Muscle of leg (tissue), 11 donors: ENCODE data around the gene BDH1. TPM values are rescaled to one million over a fixed set of nuclear protein-coding genes. Genes with fewer than 3 reads are reported as not detected.

Experiments
- DNase-seq: peaks from one replicate; pipeline ENCODE4 v3.0.0; 2013
- H3K27ac ChIP-seq: one replicate; pipeline ENCODE4 v1.5.1; 2013; ENCODE audit warnings: mild to moderate bottlenecking, low read length, control low read depth
- H3K27me3 ChIP-seq: one replicate; pipeline ENCODE4 v1.6.1; 2013; ENCODE audit warnings: low read length; ENCODE audit not compliant: control insufficient read depth, insufficient read depth
- H3K36me3 ChIP-seq: one replicate; pipeline ENCODE4 v1.6.1; 2013; ENCODE audit warnings: low read length; ENCODE audit not compliant: control insufficient read depth, insufficient read depth
- H3K4me1 ChIP-seq: one replicate; pipeline ENCODE4 v1.6.1; 2013; ENCODE audit warnings: low read length; ENCODE audit not compliant: control insufficient read depth, insufficient read depth
- H3K4me3 ChIP-seq: one replicate; pipeline ENCODE4 v1.5.1; 2013; ENCODE audit warnings: low read length, control low read depth
- H3K9me3 ChIP-seq: replicated peaks from 2 replicates; pipeline ENCODE4 v1.6.1; 2013; ENCODE audit warnings: low read depth, low read length; ENCODE audit not compliant: control insufficient read depth
- WGBS: methylation state at CpG from one replicate; pipeline ENCODE4 v1.1.5; 2013; ENCODE audit warnings: missing lambda C conversion rate; ENCODE audit not compliant: insufficient coverage; 5-methylcytosine and 5-hydroxymethylcytosine counted together
- polyA plus RNA-seq, 8 donors: library from polyadenylated mRNA; unstranded; fragments of 120-200 nt; gene quantifications; one replicate each; pipeline versions ENCODE4 v1.2.1 to v1.2.3, GENCODE V29; 2013; ENCODE audit warnings: inconsistent platforms in 1 of 8, low replicate concordance in 1 of 8; ENCODE audit not compliant: insufficient read length in 8 of 8, insufficient read depth in 1 of 8
- total RNA-seq: library from RNA; stranded (reverse); fragments of 120-200 nt; gene quantifications from one replicate; pipeline ENCODE4 v1.2.4, GENCODE V29; 2013

Gene BDH1
- total and polyA plus RNA-seq, 9 donors, result 3.2 to 7.4 (median 3.9) TPM

DNA sequence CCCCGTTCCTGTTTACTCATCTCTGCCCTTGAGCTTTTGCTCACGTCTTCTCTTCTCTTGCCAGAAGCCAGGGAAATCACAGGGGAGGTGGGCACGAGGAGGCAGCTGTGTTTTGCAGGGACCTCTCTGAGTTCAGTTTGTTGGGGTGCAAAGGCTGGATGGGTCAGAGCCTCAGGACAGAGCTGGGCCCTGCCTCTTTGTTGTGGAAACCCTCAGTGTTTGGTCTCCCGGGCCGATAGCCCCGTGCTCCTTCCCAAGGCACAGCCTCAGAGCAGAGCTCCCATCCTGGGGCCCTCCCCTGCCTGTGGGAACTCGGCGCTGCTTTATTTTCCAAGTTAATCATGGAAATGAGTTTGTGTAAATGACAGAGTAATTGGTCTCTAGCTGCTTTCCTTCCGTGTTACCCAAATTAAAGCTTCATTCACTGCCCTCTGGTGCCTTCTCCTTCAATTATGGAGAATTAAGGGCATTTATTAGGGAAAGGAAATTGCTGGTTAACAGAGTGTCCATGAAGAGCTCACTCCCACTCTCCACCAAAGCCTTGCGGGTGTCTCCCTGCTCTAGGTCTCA, 40.9 kb downstream of the BDH1 start:
- WGBS, result 52% methylated on average over 5 of the region's 10 CpGs
- peaks cover 2% of the 10 kb centered on the region for H3K36me3 ChIP-seq
- no peaks in the 10 kb centered on the region for H3K27me3 ChIP-seq
- H3K9me3 ChIP-seq, result no peaks in the 10 kb centered on the region
- no peak for DNase-seq
- peaks cover 9% of the 10 kb centered on the region for H3K4me1 ChIP-seq
- no peak overlapping the region for H3K27ac ChIP-seq
- H3K4me3 ChIP-seq, result no peak overlapping the region

DNA sequence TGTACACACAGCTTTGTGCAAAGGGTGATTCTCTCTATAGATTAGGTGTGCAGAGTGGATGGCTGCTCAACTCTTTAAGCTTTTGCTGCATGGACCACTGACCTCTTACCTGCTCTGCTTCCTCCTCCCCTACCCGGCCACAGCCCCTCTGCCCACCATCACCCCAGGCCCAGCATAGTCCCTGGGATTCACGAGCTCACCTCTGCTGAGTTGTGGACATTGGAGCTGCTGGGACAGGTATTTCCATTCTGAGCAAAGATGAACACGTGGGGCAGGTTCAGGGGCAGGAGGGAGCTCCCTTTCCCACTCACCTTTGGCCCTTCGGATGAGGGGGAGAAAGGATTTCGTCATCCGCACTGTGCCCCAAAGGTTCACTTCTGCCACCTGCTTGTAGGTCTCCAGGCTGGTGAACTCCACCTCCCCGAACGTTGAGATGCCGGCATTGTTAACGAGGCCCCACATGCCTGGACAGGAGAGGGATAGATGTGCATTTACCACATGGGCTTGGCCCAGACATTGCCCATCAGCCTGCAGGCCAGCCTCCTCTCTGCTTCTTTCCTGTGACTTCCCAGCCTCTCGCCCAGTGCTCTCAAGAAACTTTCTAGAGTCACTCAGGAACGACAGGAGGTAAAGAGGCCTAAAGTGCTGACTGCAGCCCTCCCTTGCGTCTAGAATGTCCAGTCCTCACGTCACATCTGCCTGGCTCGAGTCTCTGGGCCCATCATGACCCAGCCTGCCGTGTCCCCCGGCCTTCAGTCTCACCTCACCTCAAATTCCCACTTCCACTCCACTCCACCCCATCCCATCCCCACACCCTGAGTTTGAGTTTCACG, 41.6 kb downstream of the BDH1 start:
- H3K27ac ChIP-seq, result no peak overlapping the region
- H3K4me1 ChIP-seq, result peaks cover 16% of the 10 kb centered on the region
- 72% methylated on average over 11 of the region's 18 CpGs for WGBS
- peaks cover 2% of the 10 kb centered on the region for H3K36me3 ChIP-seq
- no peak for DNase-seq
- no peak overlapping the region for H3K4me3 ChIP-seq
- H3K27me3 ChIP-seq, result no peaks in the 10 kb centered on the region
- no peaks in the 10 kb centered on the region for H3K9me3 ChIP-seq

DNA sequence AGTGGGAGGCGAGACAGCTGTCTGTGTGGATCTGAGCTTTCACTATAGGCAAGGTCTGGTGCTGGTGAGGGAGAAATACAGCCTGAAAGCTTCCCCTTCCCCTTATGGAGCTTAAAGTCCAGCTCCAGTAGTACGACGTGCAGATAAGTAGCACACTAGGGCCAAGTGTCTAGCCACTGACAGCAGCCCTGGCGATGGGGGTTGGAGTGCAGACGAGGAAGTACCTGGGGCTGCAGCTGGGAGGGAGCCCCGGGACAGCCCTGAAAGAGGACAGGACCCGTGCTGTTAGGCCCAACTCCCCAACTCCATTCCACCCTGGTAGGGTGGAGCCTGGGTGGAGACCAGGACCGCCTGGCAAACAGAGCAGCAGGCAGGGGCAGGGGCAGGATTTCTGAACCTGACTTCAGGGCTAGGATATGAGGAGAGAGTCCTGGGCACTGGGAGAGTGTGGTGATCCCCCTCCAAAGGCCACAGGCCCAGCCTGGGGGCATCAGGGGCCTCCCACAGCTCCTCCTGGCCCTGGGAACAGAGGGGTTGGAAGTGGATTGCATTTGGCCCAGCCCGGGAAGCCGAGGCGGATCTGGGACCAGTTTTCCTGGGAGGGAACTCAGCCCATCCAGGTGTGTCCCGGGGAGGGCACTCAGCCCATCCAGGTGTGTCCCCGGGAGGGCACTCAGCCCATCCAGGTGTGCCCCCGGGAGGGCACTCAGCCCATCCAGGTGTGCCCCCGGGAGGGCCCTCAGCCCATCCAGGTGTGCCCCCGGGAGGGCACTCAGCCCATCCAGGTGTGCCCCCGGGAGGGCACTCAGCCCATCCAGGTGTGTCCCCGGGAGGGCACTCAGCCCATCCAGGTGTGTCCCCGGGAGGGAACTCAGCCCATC, 42.8 kb downstream of the BDH1 start:
- no peak overlapping the region for H3K4me3 ChIP-seq
- 83% methylated on average over 6 of the region's 19 CpGs for WGBS
- no peak for DNase-seq

DNA sequence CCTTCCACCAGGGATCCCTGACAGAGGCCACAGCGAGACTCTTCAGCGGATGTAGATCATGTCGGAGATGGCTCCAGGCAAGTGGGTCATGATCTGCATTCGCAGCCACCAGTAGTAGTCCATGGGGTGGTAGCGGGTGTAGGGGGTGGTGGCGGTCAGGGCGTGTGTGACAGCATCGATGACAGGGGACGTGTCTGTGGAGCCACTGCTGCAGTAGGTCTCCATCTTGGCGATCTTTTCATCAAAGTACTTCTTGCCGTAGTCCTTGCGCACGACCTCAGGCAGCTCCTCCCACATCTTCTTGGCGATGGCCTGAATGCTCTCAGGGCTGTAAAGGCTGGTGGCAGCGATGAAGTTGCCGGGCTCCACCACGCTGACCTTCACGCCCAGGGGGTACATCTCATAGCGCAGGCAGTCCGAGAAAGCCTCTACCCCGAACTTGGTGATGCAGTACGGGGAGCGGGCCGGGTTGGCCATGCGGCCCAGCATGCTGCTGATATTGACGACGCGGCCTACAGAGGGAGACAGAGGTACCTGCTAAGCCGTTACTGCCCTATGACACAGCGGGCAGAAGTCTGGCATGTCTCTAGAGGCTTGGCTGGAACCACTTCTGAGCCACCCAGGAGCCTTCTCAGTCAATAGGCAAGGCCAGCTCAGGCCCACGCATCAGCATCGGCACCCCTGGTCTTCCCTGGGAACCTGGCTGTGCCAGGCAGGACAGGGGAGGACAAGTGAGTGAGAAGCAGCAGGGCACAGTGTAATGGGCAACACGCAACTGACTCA, 43.7 kb downstream of the BDH1 start:
- no peak overlapping the region for H3K4me3 ChIP-seq
- H3K36me3 ChIP-seq, result peaks cover 2% of the 10 kb centered on the region
- H3K4me1 ChIP-seq, result peaks cover 26% of the 10 kb centered on the region
- peaks cover 4% of the 10 kb centered on the region for H3K27me3 ChIP-seq
- WGBS, result 94% methylated on average over 33 of the region's 33 CpGs
- DNase-seq, result no peak
- H3K9me3 ChIP-seq, result no peaks in the 10 kb centered on the region
- H3K27ac ChIP-seq, result no peak overlapping the region

More for the DNA sequence above, 42.8 kb downstream of the BDH1 start:
- Histone ChIP-seq H3K4me1 (peaks cover 25% of the 10 kb centered on the region), H3K27me3 (no peaks in the 10 kb centered on the region), H3K27ac (no peak overlapping the region), H3K36me3 (peaks cover 2% of the 10 kb centered on the region), H3K9me3 (no peaks in the 10 kb centered on the region)

- WGBS, result 93% methylated on average over 3 of the region's 6 CpGs
- DNase-seq, result no peak
- Histone ChIP-seq H3K27ac (no peak overlapping the region), H3K4me1 (peaks cover 24% of the 10 kb centered on the region), H3K36me3 (peaks cover 2% of the 10 kb centered on the region), H3K27me3 (peaks cover 4% of the 10 kb centered on the region), H3K4me3 (no peak overlapping the region), H3K9me3 (no peaks in the 10 kb centered on the region)
These were observed 44.6 kb downstream of the BDH1 start for GRCh38 chr3:197511130-197511529.

- Histone ChIP-seq H3K27me3 (peaks cover 4% of the 10 kb centered on the region), H3K27ac (no peak overlapping the region), H3K4me3 (no peak overlapping the region), H3K9me3 (no peaks in the 10 kb centered on the region), H3K36me3 (peaks cover 2% of the 10 kb centered on the region), H3K4me1 (peaks cover 24% of the 10 kb centered on the region)
- WGBS, result no CpG with 5 or more reads among the region's 6 CpGs
- no peak for DNase-seq
These were observed 45.1 kb downstream of the BDH1 start for GRCh38 chr3:197510642-197511018.

DNA sequence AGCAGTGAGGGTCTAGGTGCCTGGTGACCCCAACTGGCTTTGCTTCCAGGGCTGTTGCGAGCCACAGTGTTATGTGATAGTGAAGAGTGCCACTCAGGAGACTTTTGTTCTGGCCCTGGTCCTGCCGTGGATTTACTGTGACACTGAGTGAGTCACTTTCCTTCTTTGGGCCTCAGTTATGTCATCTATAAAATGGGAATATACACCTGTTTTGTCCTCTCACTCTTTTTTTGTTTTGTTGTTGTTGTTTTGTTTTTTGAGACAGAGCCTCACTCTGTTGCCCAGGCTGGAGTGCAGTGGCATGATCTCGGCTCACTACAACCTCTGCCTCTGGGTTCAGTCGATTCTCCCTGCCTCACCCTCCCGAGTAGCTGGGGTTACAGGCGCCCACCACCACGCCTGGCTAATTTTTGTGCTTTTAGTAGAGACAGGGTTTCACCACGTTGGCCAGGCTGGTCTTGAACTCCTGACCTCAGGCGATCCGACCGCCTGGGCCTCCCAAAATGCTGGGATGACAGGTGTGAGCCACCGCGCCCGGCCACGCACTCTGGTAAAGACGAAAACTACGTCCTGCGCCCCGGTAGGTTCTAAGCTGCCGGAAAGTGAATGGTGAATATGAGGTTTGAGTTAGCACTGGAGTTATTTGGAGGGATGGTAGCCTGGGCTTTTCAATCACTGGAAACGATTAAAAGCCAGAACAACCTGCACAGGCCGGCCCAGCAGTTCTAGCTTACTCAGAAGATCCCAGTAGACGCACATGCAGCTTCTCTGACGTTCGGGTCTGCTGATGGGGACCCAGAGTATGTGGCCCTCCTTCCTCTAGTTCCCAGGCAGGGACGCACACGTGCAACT, 46.6 kb downstream of the BDH1 start:
- peaks cover 4% of the 10 kb centered on the region for H3K27me3 ChIP-seq
- peaks cover 2% of the 10 kb centered on the region for H3K36me3 ChIP-seq
- no peaks in the 10 kb centered on the region for H3K9me3 ChIP-seq
- DNase-seq, result no peak
- peak overlapping the region; percentile 82 for H3K27ac ChIP-seq
- WGBS, result 77% methylated on average over 25 of the region's 27 CpGs
- peaks cover 38% of the 10 kb centered on the region for H3K4me1 ChIP-seq
- H3K4me3 ChIP-seq, result peak overlapping the region; percentile 60

GRCh38 chr3:197508461-197508860, 47.3 kb downstream of the BDH1 start:
- Histone ChIP-seq H3K27me3 (peaks cover 4% of the 10 kb centered on the region), H3K27ac (no peak overlapping the region), H3K36me3 (peaks cover 2% of the 10 kb centered on the region), H3K4me3 (no peak overlapping the region), H3K4me1 (peaks cover 42% of the 10 kb centered on the region), H3K9me3 (no peaks in the 10 kb centered on the region)
- DNase-seq, result no peak
- 88% methylated on average over 3 of the region's 6 CpGs for WGBS

DNA sequence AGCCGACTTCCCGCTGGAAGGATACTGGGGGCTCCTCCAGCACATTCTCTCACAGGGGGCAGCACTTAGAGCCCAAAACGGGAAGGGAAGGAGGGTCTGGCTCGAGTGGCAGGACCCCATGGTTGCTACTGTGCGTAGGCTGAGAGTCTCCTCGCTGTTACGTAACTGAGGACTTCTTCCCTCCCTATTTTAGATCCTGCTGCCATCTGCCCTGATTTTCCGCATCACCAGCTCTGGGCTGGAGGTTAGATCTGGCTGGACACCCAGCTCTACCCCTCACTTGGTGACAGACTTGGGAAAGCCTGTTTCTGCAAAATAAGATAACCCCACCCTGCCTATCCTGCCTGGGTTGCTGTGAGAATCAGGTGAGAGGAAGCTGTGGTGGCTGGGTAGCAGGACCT, 47.7 kb downstream of the BDH1 start:
- no peaks in the 10 kb centered on the region for H3K9me3 ChIP-seq

More for the DNA sequence above, 47.7 kb downstream of the BDH1 start:
- Histone ChIP-seq H3K27me3 (peaks cover 4% of the 10 kb centered on the region), H3K4me3 (no peak overlapping the region), H3K36me3 (peaks cover 2% of the 10 kb centered on the region), H3K27ac (no peak overlapping the region), H3K4me1 (peaks cover 42% of the 10 kb centered on the region)
- 62% methylated on average over 3 of the region's 8 CpGs for WGBS
- DNase-seq, result no peak
